GM18511 (cell line): Measurements from ENCODE around the gene SFXN1.
"Not testable (repeated sequence)": the region's sequence is repeated elsewhere in the genome, so short reads cannot be mapped to it uniquely, and the experiment has no call there.

Experiments
- ATAC-seq: cut with Tn5 transposase; IDR thresholded peaks from one replicate; pipeline ENCODE4 v1.9.1; 2021; ENCODE audit warnings: mild to moderate bottlenecking, moderate library complexity; ENCODE audit not compliant: unreplicated experiment

SFXN1 gene

GRCh38 chr5:175493726-175494125 is 15.4 kb downstream of the SFXN1 start:
- no peak for ATAC-seq

GRCh38 chr5:175494264-175495183 is 16.2 kb downstream of the SFXN1 start:
- no peak for ATAC-seq

GRCh38 chr5:175501759-175502158 is 23.4 kb downstream of the SFXN1 start:
- ATAC-seq: no peak

GRCh38 chr5:175507671-175508070 is 29.3 kb downstream of the SFXN1 start:
- not testable (repeated sequence) for ATAC-seq

GRCh38 chr5:175508896-175509295 is 30.5 kb downstream of the SFXN1 start:
- ATAC-seq: no peak

- ATAC-seq: no peak
Measured at GRCh38 chr5:175513297-175513696, 34.9 kb downstream of the SFXN1 start.

GRCh38 chr5:175513726-175514125 is 35.4 kb downstream of the SFXN1 start:
- no peak for ATAC-seq

GRCh38 chr5:175516933-175517823 is 38.8 kb downstream of the SFXN1 start:
- no peak for ATAC-seq

GRCh38 chr5:175517824-175518450 is 39.6 kb downstream of the SFXN1 start:
- ATAC-seq: no peak

GRCh38 chr5:175519006-175519405 is 40.6 kb downstream of the SFXN1 start:
- no peak for ATAC-seq

GRCh38 chr5:175520321-175520720 is 42.0 kb downstream of the SFXN1 start:
- ATAC-seq: no peak

GRCh38 chr5:175520873-175521272 is 42.5 kb downstream of the SFXN1 start:
- ATAC-seq: no peak

- ATAC-seq: no peak
Measured at GRCh38 chr5:175521313-175521833, 43.0 kb downstream of the SFXN1 start.

GRCh38 chr5:175523292-175523691 is 44.9 kb downstream of the SFXN1 start:
- no peak for ATAC-seq

GRCh38 chr5:175524211-175524610 is 45.9 kb downstream of the SFXN1 start:
- no peak for ATAC-seq

- ATAC-seq: no peak
Measured at GRCh38 chr5:175526691-175527090, 48.3 kb downstream of the SFXN1 start.

- ATAC-seq: no peak
Measured at GRCh38 chr5:175531361-175531760, 53.0 kb downstream of the SFXN1 start.

- ATAC-seq: peak; percentile 97
Measured at GRCh38 chr5:175534070-175534932, 55.9 kb downstream of the SFXN1 start.

- not testable (repeated sequence) for ATAC-seq
Measured at GRCh38 chr5:175535331-175535730, 57.0 kb downstream of the SFXN1 start.

GRCh38 chr5:175535796-175536195 is 57.4 kb downstream of the SFXN1 start:
- no peak for ATAC-seq
